ENCODE measurements around the gene ZNF579. TPM values are rescaled to one million over a fixed set of nuclear protein-coding genes. Genes with fewer than 3 reads are reported as not detected.

Gene ZNF579
- total and polyA plus RNA-seq, 2 donors (not counting 3 experiments of a cell fraction or from before 2014, with no cell fraction given): 11.6 to 15.7 TPM

DNA sequence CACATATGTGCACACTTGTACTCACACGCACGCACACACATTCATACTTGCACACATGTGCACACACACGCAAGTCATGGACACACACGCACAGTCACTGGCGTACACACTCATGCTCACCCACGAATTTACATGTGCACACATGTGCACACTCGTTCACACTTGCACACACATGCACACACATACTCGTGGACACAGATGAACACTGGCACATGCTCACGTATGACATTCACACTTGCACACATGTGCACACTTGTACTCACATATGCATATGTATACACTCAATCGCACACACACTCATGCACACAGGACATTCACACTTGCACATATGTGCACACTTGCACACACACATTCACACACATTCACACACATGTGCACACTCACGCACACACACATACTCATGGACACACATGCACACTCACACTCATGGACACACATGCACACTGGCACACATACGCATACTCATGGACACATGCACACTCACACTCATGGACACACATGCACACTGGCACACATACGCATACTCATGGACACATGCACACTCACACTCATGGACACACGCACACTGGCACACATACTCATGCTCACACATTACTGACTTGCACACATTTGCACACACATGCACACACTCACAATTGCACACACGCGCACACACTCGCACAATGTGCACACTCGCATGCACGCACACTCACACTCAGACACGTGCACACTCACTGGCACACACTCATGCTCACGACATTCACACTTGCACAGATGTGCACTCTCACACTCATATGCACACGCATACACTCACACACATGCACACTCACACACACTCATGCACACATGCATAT, 53.2 kb downstream of the ZNF579 start:
- no peak for FAIRE-seq
- H3K4me3 ChIP-seq (replicated peaks in 1 of 3; ENCODE audit: insufficient read depth in 1 of 3, low read depth in 1 of 3, low read length in 3 of 3): no peak overlapping the region
- H3K4me2 ChIP-seq (ENCODE audit: insufficient read depth, low read length): no peak overlapping the region
- no peaks in the 10 kb centered on the region for H3K79me2 ChIP-seq (ENCODE audit: control insufficient read depth, insufficient read depth, low read length)
- H3K9me3 ChIP-seq (replicated peaks; ENCODE audit: control insufficient read depth, insufficient read depth, low read length): no peaks in the 10 kb centered on the region
- H3K27me3 ChIP-seq (ENCODE audit: control insufficient read depth in 2 of 2, insufficient read depth in 2 of 2, low read length in 2 of 2): no peaks in the 10 kb centered on the region
- H4K20me1 ChIP-seq (replicated peaks; ENCODE audit: control insufficient read depth, extremely low read depth, insufficient read depth, low read length): no peaks in the 10 kb centered on the region
- H2AFZ ChIP-seq (ENCODE audit: low read depth, low read length): no peak overlapping the region
- POLR2A ChIA-PET: no interaction called here
- H3K27ac ChIP-seq (ENCODE audit: insufficient read depth, low read depth, low read length): no peak overlapping the region
- H3K9me1 ChIP-seq (replicated peaks; ENCODE audit: control insufficient read depth, extremely low read depth, insufficient read depth, low read length): no peaks in the 10 kb centered on the region
- no peak overlapping the region for H3K9ac ChIP-seq (replicated peaks; ENCODE audit: extremely low read depth, insufficient read depth, low read length)
- no peak for DNase-seq (ENCODE audit: low read depth, low spot score)
- H3K36me3 ChIP-seq (ENCODE audit: control insufficient read depth in 2 of 2, extremely low read depth in 1 of 2, insufficient read depth in 2 of 2, low read length in 2 of 2): no peaks in the 10 kb centered on the region
- dilution Hi-C loops (cut with MboI; ENCODE audit: extremely low pct_ligation_motif_present, low sequenced_read_pairs): no loop called here
- no peak for TF ChIP-seq GATA2 (IDR thresholded peaks at IDR 0.05; ENCODE audit: insufficient read depth, insufficient read length, low read depth, low read length)
- no peak for TF ChIP-seq JUN (IDR thresholded peaks at IDR 0.05; ENCODE audit: borderline replicate concordance, insufficient read depth, insufficient read length, low read depth)
- TF ChIP-seq, protein P1, sequence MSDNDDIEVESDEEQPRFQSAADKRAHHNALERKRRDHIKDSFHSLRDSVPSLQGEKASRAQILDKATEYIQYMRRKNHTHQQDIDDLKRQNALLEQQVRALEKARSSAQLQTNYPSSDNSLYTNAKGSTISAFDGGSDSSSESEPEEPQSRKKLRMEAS (IDR thresholded peaks at IDR 0.05; ENCODE audit: insufficient read depth, insufficient read length): no peak
- TF ChIP-seq POLR2A (IDR thresholded peaks at IDR 0.05; ENCODE audit: low read depth, low read length): no peak
- TF ChIP-seq, protein P2, sequence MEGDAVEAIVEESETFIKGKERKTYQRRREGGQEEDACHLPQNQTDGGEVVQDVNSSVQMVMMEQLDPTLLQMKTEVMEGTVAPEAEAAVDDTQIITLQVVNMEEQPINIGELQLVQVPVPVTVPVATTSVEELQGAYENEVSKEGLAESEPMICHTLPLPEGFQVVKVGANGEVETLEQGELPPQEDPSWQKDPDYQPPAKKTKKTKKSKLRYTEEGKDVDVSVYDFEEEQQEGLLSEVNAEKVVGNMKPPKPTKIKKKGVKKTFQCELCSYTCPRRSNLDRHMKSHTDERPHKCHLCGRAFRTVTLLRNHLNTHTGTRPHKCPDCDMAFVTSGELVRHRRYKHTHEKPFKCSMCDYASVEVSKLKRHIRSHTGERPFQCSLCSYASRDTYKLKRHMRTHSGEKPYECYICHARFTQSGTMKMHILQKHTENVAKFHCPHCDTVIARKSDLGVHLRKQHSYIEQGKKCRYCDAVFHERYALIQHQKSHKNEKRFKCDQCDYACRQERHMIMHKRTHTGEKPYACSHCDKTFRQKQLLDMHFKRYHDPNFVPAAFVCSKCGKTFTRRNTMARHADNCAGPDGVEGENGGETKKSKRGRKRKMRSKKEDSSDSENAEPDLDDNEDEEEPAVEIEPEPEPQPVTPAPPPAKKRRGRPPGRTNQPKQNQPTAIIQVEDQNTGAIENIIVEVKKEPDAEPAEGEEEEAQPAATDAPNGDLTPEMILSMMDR (IDR thresholded peaks at IDR 0.05; ENCODE audit: extremely low read depth in 1 of 2, insufficient read depth in 1 of 2, low read depth in 1 of 2, low read length in 2 of 2): no peak
- TF ChIP-seq POLR2AphosphoS5 (IDR thresholded peaks at IDR 0.05; ENCODE audit: insufficient read depth, low read depth, low read length): no peak
- no peak for TF ChIP-seq MYC (IDR thresholded peaks at IDR 0.05; ENCODE audit: low read depth, low read length)
- TF ChIP-seq FOS (IDR thresholded peaks at IDR 0.05; ENCODE audit: borderline replicate concordance, insufficient read depth, low read length): no peak
- TF ChIP-seq EZH2 (IDR thresholded peaks at IDR 0.05; ENCODE audit: borderline replicate concordance, low read depth, low read length, severe bottlenecking): no peak
- CTCF ChIA-PET: interaction anchor here (1.3 to 1.6 kb wide), 3 partner anchors 24 to 79 kb away, joined by 3 to 4 read pairs (median 4); partner anchors contain the start of genes FIZ1 and ZNF865
- intact Hi-C loops (cut with micrococcal nuclease): no loop called here
- BruUV-seq (replicated peaks): no TSS peak
- no peaks in the 10 kb centered on the region for H3K4me1 ChIP-seq (ENCODE audit: control insufficient read depth, extremely low read depth, insufficient read depth, low read length)

Other genes starting within 250 kb of the ZNF579 start
- gene KMT5C, start 241.0 kb downstream of the ZNF579 start, total RNA-seq: 11.4 and 13.5 TPM in 2 replicates
- gene KMT5C, start 241.0 kb downstream of the ZNF579 start, polyA plus RNA-seq: 7.2 and 11.6 TPM in 2 replicates
- not detected in 2 replicates for gene COX6B2, start 226.1 kb downstream of the ZNF579 start, total RNA-seq
- gene COX6B2, start 226.1 kb downstream of the ZNF579 start, polyA plus RNA-seq: not detected in 2 replicates
- gene GARIN5B, start 217.6 kb downstream of the ZNF579 start, total RNA-seq: not detected in 2 replicates
- gene GARIN5B, start 217.6 kb downstream of the ZNF579 start, polyA plus RNA-seq: not detected in 2 replicates
- gene IL11, start 210.4 kb downstream of the ZNF579 start, total RNA-seq: not detected in 2 replicates
- 0.11 TPM in 1 of 2 replicates, not detected in the other for gene IL11, start 210.4 kb downstream of the ZNF579 start, polyA plus RNA-seq
- not detected in 2 replicates for gene TMEM190, start 204.0 kb downstream of the ZNF579 start, total RNA-seq
- gene TMEM190, start 204.0 kb downstream of the ZNF579 start, polyA plus RNA-seq: not detected in 2 replicates
- 0.35 TPM in 1 of 2 replicates, not detected in the other for gene TMEM238, start 196.6 kb downstream of the ZNF579 start, total RNA-seq
- gene TMEM238, start 196.6 kb downstream of the ZNF579 start, polyA plus RNA-seq: 0.18 TPM in 1 of 2 replicates, not detected in the other
- gene RPL28, start 194.9 kb downstream of the ZNF579 start, total RNA-seq: 1,738 and 1,872 TPM in 2 replicates
- gene RPL28, start 194.9 kb downstream of the ZNF579 start, polyA plus RNA-seq: 3,435 and 4,297 TPM in 2 replicates
- gene UBE2S, start 173.1 kb downstream of the ZNF579 start, total RNA-seq: 244 and 257 TPM in 2 replicates
- 176 and 183 TPM in 2 replicates for gene UBE2S, start 173.1 kb downstream of the ZNF579 start, polyA plus RNA-seq
- not detected in 2 replicates for gene SHISA7, start 137.5 kb downstream of the ZNF579 start, total RNA-seq
- not detected in 2 replicates for gene SHISA7, start 137.5 kb downstream of the ZNF579 start, polyA plus RNA-seq
- 43.6 and 49.3 TPM in 2 replicates for gene ISOC2, start 119.2 kb downstream of the ZNF579 start, total RNA-seq
- 68.7 and 96.5 TPM in 2 replicates for gene ISOC2, start 119.2 kb downstream of the ZNF579 start, polyA plus RNA-seq
- gene C19orf85, start 116.1 kb downstream of the ZNF579 start, total RNA-seq: not detected in 2 replicates
- not detected in 2 replicates for gene C19orf85, start 116.1 kb downstream of the ZNF579 start, polyA plus RNA-seq
- gene ZNF628, start 104.2 kb downstream of the ZNF579 start, total RNA-seq: 9.0 and 10.4 TPM in 2 replicates
- 2.0 and 2.5 TPM in 2 replicates for gene ZNF628, start 104.2 kb downstream of the ZNF579 start, polyA plus RNA-seq
- 34.4 and 44.7 TPM in 2 replicates for gene NAT14, start 95.7 kb downstream of the ZNF579 start, total RNA-seq
- 39.1 and 42.6 TPM in 2 replicates for gene NAT14, start 95.7 kb downstream of the ZNF579 start, polyA plus RNA-seq
- gene SSC5D, start 92.4 kb downstream of the ZNF579 start, total RNA-seq: 1.0 and 1.3 TPM in 2 replicates
- gene SSC5D, start 92.4 kb downstream of the ZNF579 start, polyA plus RNA-seq: 0.47 and 0.49 TPM in 2 replicates
- gene SBK2, start 43.7 kb downstream of the ZNF579 start, total RNA-seq: not detected in 2 replicates
- gene SBK2, start 43.7 kb downstream of the ZNF579 start, polyA plus RNA-seq: not detected in 2 replicates
- 0.25 and 0.62 TPM in 2 replicates for gene SBK3, start 35.3 kb downstream of the ZNF579 start, total RNA-seq
- 0.18 and 0.19 TPM in 2 replicates for gene SBK3, start 35.3 kb downstream of the ZNF579 start, polyA plus RNA-seq
- gene FIZ1, start 18.7 kb upstream of the ZNF579 start, total RNA-seq: 14.7 and 15.6 TPM in 2 replicates
- gene FIZ1, start 18.7 kb upstream of the ZNF579 start, polyA plus RNA-seq: 6.6 and 7.0 TPM in 2 replicates
- gene ZNF524, start 19.4 kb upstream of the ZNF579 start, total RNA-seq: 14.2 and 15.2 TPM in 2 replicates
- gene ZNF524, start 19.4 kb upstream of the ZNF579 start, polyA plus RNA-seq: 15.4 and 22.5 TPM in 2 replicates
- 10.1 and 11.4 TPM in 2 replicates for gene ZNF865, start 24.8 kb upstream of the ZNF579 start, total RNA-seq
- gene ZNF865, start 24.8 kb upstream of the ZNF579 start, polyA plus RNA-seq: 4.0 and 5.2 TPM in 2 replicates
- gene ZNF784, start 43.7 kb upstream of the ZNF579 start, total RNA-seq: 4.9 and 7.1 TPM in 2 replicates
- 4.9 and 5.6 TPM in 2 replicates for gene ZNF784, start 43.7 kb upstream of the ZNF579 start, polyA plus RNA-seq
- gene ZNF580, start 60.2 kb upstream of the ZNF579 start, total RNA-seq: 32.5 and 41.1 TPM in 2 replicates
- 13.7 and 16.9 TPM in 2 replicates for gene ZNF580, start 60.2 kb upstream of the ZNF579 start, polyA plus RNA-seq
- gene ZNF581, start 62.8 kb upstream of the ZNF579 start, total RNA-seq: 27.8 and 31.4 TPM in 2 replicates
- gene ZNF581, start 62.8 kb upstream of the ZNF579 start, polyA plus RNA-seq: 32.3 and 37.0 TPM in 2 replicates
- 11.8 and 13.2 TPM in 2 replicates for gene CCDC106, start 67.4 kb upstream of the ZNF579 start, total RNA-seq
- 12.0 and 17.8 TPM in 2 replicates for gene CCDC106, start 67.4 kb upstream of the ZNF579 start, polyA plus RNA-seq
- gene U2AF2, start 74.2 kb upstream of the ZNF579 start, total RNA-seq: 246 and 259 TPM in 2 replicates
- 173 and 183 TPM in 2 replicates for gene U2AF2, start 74.2 kb upstream of the ZNF579 start, polyA plus RNA-seq
- gene EPN1, start 94.4 kb upstream of the ZNF579 start, total RNA-seq: 133 and 138 TPM in 2 replicates
- gene EPN1, start 94.4 kb upstream of the ZNF579 start, polyA plus RNA-seq: 76.9 and 87.2 TPM in 2 replicates
- not detected in 2 replicates for gene NLRP9, start 157.6 kb upstream of the ZNF579 start, total RNA-seq
- gene NLRP9, start 157.6 kb upstream of the ZNF579 start, polyA plus RNA-seq: not detected in 2 replicates
- not detected in 2 replicates for gene RFPL4A, start 178.2 kb upstream of the ZNF579 start, total RNA-seq
- gene RFPL4A, start 178.2 kb upstream of the ZNF579 start, polyA plus RNA-seq: not detected in 2 replicates
- gene RFPL4AL1, start 188.3 kb upstream of the ZNF579 start, total RNA-seq: not detected in 2 replicates
- gene RFPL4AL1, start 188.3 kb upstream of the ZNF579 start, polyA plus RNA-seq: not detected in 2 replicates